Adrenal gland (tissue), 5 donors: ENCODE data around the gene PHF11.

ENCODE experiments used
- CTCF ChIP-seq, 6 experiments: fragments of 450-650 bp in 4 of 6; fragments of 200-600 bp in 2 of 6; sonication (generic) in 1 of 6; IDR thresholded peaks; 1 replicate in 5 of 6; 2 replicates in 1 of 6; pipeline versions ENCODE4 v1.5.1 to v1.8.0; 2016 to 2021; ENCODE audit warnings: antibody characterized with exemption in 6 of 6, mild to moderate bottlenecking in 2 of 6, moderate library complexity in 1 of 6
- POLR2A ChIP-seq, 2 donors: fragments of 450-650 bp; IDR thresholded peaks; one replicate each; pipeline ENCODE4 v1.6.1; 2017; ENCODE audit warnings: antibody characterized with exemption in 2 of 2, mild to moderate bottlenecking in 2 of 2, moderate library complexity in 1 of 2
- donor health status: DM: no; HTN: no; CAD: no.

- TF ChIP-seq CTCF (IDR thresholded peaks at IDR 0.05) = no peak
- TF ChIP-seq POLR2A (IDR thresholded peaks at IDR 0.05) = no peak
Measured at GRCh38 chr13:49459580-49459979, 36.2 kb upstream of the PHF11 start.
